Lower leg skin (tissue), 3 donors: ENCODE data around the gene PNN.

Source experiments
- CTCF ChIP-seq, 3 donors: fragments of 450-650 bp; IDR thresholded peaks; one replicate each; pipeline ENCODE4 v1.5.1; 2016; ENCODE audit warnings: antibody characterized with exemption in 3 of 3, mild to moderate bottlenecking in 3 of 3, moderate library complexity in 2 of 3
- POLR2A ChIP-seq, 2 donors: fragments of 450-650 bp; IDR thresholded peaks; one replicate each; pipeline ENCODE4 v1.6.1; 2016 to 2017; ENCODE audit warnings: antibody characterized with exemption in 2 of 2, mild to moderate bottlenecking in 1 of 2, moderate library complexity in 1 of 2

GRCh38 chr14:39219075-39219499 lies 44.0 kb downstream of the PNN start:
- TF ChIP-seq CTCF (IDR thresholded peaks at IDR 0.05) (no peak), POLR2A (IDR thresholded peaks at IDR 0.05) (no peak)
